Mucosa of gallbladder (tissue), 1 donor: Measurements from ENCODE around the gene MYL4. TPM values are rescaled to one million over a fixed set of nuclear protein-coding genes. Genes with fewer than 3 reads are reported as not detected.
"Not testable (repeated sequence)": the region's sequence is repeated elsewhere in the genome, so short reads cannot be mapped to it uniquely, and the experiment has no call there.

Source experiments
- DNase-seq: peaks from one replicate; pipeline ENCODE4 v3.0.0-alpha.2; 2020; ENCODE audit warnings: low spot score
- total RNA-seq: library from RNA; stranded (reverse); gene quantifications from one replicate; pipeline ENCODE4 v1.2.1, GENCODE V29; 2021
- donor health status: DM: no; HTN: no; CAD: no.

MYL4 gene
- total RNA-seq, 1 donor from 2014 or later: 0.55 TPM

DNA sequence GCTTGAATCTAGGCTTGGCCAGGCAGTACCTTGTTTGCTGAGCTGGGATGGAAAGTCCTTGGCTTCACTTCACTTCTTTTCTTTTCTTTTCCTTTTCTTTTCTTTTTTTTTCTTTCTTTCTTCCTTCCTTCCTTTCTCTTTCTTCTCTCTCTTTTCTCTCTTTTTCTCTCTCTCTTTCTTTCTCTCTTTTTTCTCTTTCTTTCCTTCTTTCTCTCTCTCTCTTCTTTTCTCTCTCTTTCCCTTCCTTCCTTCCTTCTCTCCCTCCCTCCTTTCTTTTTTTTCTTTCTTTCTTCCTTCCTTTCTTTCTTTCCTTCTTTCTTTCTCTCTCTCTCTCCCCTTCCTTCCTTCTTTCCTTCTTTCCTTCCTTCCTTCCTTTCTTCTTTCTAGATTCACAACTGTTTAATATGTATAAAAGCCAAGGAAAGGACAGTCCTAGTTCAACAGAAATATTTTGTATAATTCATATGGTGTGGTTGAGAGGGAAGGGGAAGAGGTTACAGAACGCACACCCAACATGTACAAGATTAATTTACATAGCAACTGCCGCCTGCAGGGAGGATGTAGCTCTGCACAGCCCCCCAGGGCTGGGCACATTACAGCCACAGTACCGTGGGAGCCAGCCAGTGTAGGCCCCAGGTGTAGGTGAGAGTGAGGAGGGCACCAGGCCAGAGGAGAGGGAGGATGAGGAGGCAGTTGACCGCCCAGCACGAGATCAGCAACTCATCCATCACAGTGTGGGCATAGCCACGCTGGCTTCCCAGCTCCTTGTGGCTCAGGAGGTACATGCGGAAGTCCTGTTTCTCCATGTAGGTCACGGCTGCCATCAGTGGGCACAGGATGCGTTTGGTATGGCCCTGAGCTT is 34.8 kb downstream of the MYL4 start:
- no peak for DNase-seq

GRCh38 chr17:47244697-47245096 is 35.5 kb downstream of the MYL4 start:
- DNase-seq: no peak

GRCh38 chr17:47246120-47246519 is 37.0 kb downstream of the MYL4 start:
- DNase-seq: no peak

DNA sequence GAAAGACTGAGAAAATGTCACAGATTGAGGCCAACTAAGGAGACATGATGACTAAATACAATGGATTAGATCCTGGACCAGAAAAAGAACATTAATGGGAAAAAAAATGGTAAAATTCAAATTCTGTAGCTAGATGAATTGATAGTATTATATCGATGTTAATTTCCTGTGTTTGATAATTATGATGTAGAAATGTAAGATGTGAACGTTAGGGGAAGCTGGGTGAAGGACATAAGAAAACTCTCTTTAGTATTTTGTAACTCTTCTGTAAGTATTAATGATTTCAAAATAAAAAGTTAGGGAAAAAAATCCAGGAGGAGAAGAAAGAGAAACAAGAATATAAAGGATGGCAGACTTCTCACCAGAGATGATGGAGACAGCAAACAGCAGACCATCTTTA is 41.7 kb downstream of the MYL4 start:
- DNase-seq: no peak

DNA sequence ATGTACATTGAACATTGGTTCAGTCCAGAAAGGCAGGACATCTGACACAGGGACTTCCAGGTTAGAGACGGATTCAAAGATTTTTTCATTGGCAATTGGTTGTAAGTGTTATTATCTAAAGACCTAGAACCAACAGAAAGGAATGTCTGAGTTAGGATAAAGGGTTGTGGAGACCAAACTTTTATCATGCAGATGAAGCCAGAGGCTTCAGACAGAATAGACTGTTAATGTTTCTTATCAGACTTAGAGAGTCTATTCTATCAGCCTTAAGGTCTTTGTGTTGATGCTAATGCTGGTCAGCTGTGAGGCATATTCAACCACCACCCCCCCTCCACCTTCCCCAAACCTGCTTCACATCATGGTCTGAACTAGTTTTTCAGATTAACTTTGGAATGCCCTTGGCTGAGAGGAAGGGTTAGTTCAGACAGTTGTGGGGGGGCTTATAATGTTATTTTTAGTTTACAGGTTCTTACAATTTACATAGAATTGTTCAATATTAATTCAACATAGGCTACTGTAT is 42.3 kb downstream of the MYL4 start:
- no peak for DNase-seq

GRCh38 chr17:47252209-47252608 is 43.1 kb downstream of the MYL4 start:
- DNase-seq: no peak

DNA sequence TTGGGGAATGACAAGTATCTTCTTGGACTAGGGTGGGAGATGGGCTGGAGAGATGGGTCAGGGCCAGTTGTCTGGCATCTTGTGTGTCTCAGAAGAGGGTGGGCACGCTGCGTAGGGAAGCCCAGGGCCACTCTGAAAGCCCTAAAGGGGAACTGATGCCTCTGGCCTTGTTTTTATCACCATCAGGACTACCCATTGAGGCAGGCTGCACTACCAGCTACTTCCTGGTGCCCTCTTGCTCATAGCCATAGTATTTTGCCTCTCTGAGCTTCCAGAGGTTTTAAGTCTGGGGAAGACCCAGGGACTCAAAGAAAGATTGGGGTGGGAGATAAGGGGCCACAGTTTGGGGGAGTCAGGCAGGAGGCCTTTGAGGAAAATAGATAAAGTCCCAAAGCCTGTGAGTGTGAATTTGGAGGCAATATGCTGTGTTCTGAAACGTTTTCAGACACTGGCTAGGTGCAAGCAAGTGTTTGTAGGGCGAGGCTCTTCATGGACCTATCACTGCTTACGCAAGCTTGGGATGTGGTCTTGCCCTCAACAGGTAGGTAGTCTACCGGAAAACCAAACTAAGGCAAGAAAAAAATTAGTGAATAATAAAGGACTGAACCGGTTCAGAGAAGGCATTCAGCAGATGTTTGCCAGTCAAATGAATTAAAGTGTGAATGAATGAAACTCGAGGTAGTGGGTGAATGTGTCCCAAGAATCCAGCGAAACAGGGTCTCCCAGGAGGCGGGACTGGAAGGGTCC is 43.8 kb downstream of the MYL4 start:
- DNase-seq: no peak

GRCh38 chr17:47253541-47254402 is 44.6 kb downstream of the MYL4 start, which contains the start of gene ITGB3:
Gene ITGB3, plus strand, starts transcription at chr17:47253827. Its CDS starts 35 bp downstream, at chr17:47253862.
- DNase-seq: peak; percentile 72

DNA sequence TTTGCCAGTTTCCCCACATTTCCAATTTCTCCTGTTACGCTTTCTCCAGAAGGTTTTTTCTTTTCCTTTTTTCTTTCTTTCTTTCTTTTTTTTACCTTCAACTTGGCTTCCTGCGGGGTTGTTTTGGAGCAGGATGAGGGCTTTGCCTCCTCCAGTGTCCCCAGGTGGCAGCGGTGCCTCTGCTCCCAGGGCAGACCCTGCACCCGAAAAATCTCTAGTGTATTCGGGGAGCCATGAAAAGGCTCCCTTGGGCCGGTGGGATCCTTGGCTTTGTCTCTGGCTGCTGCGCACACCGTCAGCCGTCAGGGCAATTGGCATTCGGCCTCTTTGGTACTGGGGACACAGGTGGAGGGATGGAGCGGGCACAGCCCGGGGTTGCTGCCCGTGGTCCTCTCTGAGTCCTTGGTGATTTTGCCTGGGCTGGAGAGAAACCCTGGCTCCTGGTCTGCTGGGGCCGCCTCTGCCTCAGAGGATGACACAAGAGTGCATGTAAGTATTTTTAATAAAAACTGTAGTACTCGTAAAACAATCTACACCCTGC is 45.3 kb downstream of the MYL4 start:
- DNase-seq: no peak

- DNase-seq: no peak
Observed at GRCh38 chr17:47257651-47258339, 48.6 kb downstream of the MYL4 start.

DNA sequence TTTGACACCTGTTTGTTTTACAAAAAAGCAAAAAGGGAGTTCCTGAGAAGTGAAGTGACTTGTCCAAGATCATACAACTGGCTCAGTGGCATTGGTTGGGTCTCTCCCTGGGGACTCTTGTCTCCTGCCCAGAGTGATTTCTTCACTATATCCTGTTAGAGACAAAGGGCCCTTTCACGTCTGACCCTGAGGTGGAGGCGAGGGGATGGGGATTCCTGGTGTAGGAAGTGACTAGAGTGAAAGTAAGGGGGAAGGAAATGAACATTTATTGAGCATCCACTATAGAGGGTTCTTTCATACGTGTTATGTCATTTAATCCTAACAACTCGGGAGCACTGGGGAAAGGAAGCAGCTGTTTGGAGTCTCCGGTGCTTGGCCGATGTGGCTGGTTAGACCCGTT is 53.4 kb downstream of the MYL4 start:
- DNase-seq: no peak

- DNase-seq: no peak
Observed at GRCh38 chr17:47264166-47264565, 55.0 kb downstream of the MYL4 start.

- DNase-seq: no peak
Observed at GRCh38 chr17:47265983-47266541, 56.9 kb downstream of the MYL4 start.

- no peak for DNase-seq
Observed at GRCh38 chr17:47266782-47267181, 57.6 kb downstream of the MYL4 start.

DNA sequence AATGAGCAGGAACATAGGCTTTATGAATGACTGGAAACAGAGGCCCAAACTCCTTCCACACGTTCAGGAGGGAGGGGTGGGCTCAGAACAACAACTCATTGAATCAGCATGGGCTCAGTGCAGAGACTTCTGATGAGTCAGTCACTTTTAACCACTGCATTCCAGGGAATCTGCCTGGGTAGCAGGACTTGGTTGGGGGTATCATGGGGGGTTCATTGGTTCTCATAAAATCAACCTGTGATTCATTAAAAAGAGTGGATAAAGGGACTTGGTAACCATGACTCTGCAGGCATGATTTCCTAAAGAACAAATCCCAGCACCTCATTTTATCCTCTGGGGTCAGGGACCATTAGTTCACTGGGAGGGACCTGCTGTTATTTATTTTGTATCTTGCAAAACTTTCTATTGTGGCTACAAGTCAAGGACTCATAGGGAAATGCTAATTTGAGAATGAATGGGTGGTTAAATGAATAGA is 58.2 kb downstream of the MYL4 start:
- no peak for DNase-seq

- DNase-seq: not testable (repeated sequence)
Observed at GRCh38 chr17:47268964-47269363, 59.8 kb downstream of the MYL4 start.

- not testable (repeated sequence) for DNase-seq
Observed at GRCh38 chr17:47269561-47270280, 60.6 kb downstream of the MYL4 start.

DNA sequence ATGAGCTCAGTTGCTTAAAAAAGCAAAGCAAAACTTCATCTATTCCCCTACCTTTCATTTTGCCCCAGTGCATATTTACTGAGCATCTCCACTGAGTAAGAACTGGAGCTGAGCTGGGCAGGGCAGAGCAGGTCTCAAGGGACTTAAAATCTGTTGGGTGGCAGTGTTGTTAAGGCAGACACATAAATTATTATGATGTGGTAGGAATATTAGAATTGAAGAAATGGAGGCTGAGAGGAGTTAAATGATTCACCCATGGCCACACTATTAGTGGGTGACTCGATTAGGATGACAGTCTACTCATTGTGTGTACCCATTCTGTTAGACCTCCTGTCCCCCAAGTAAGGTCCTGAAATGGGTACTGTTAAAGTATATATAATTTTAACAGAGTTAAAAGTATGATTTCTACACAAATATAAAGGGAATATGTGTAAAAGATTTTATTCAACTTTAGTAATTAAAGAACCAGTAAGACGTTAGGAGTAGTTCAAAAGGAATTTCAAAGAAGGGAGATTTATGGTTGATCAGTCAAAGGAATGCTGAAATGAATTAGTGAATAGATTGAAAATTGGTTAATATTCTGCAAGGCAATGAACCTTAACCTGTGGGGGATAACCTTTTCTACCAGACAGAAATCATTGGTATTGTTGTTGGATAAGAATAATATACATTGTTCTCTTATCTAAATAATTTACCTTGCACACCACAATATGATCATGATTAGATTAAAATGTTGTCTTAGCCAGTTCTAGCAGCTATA is 62.0 kb downstream of the MYL4 start:
- DNase-seq: no peak

DNA sequence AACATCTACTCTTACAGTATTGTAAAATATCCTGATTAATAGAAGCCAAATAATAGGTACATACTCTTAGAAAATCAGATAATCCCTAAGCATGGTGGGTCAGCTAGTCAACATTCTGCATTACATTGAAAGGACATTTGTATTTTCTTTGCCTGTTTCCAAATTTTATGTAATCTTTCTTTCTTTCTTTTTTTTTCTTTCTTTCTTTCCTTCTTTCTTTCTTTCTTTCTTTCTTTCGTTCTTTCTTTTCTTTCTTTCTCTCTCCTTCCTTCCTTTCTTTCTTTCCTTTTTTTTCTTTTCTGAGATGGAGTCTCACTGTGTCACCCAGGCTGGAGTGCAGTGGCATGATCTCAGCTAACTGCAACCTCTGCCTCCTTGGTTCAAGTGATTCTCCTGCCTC is 63.3 kb downstream of the MYL4 start:
- DNase-seq: no peak
